Activated CD8-positive, alpha-beta memory T cell treated with anti-CD3 and anti-CD28 coated beads, Interleukin-2, amount 50 U/mL, for 24 hours (primary cell): ENCODE results near the gene MYOG.

ENCODE experiments used
- DNase-seq: peaks from one replicate; pipeline ENCODE4 v3.0.0-alpha.2; 2020; ENCODE audit errors: extremely low read depth

Gene MYOG

DNA sequence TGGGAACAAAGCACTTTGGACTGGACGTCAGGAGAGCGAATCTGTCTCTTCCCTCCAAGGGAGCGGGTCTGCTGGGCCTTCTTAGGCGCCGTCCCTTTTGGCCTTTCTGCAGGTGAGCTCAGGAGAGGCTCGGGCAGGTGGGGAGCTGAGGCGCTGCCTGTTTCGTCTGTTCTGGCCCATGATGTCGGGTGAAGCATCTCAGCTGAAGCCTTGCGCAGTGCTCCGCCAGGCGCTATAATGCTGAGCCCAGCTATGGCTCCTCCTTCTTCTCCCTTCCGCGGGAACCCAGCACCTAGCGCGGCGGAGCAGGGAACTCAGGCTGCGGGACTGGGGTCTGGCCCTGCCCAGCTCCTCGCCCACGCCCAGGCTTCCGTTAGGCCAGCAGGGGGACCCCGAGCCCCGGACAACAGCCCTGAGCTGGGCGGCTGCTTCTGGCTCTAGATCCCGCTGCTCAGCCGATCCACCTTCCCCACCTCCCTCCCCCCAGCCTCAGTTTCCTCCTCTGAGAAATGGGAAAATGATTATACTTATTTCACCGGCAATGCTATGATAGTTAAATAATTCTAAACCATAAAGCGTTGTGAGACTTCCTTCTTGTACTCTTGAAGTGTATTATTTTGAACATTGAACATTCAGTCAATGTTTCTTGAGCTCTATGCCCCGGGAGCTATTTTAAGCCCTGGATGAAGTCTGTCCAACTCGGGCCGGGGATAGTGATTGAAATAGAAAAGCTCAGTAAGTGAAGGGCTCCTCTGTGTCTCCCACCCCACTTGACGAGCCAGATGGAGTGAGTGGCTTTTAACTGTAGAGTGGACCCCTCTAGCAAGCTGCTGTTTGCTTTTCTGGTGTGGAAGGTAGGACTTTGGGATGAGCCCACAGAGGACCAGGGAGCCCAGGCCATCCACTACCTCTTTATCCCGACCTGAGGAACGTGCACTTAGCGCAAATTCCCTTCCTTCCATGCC is 32.1 kb upstream of the MYOG start:
- DNase-seq: no peak

DNA sequence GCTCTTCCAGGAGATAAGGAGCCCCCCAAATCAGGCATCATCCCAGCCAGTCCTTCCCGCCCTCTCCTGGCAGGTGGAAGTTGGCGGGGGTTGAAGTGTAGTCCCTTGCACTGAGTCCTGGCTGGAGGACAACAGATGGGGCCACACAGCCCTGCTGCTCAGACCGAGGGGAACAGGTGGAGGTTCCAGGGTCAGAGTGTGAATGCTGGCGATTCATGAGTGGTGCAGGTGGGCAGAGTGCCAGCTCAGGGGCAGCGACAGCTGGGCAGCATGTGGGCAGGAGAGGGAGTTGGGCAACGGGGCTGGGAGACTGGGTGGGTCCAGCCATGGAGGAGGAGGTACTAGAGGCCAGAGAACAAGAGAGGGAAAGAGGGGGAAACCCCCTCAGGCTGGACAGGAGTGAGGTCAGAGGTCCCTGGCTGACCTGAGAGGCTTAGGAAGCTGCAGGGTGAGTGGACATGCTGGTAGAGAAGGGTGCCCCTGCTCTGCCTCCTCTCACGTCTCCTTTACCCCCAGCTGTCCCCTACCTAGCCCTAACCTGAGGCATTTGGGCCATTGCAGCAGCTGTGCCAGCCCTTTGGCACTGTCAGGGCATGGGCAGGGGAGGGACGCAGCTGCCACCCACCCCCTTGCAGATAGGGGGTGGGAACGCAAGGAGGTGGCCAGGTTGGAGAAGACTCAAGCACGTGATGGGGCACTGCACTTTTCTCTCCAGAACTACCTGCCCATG is 30.4 kb upstream of the MYOG start:
- no peak for DNase-seq

DNA sequence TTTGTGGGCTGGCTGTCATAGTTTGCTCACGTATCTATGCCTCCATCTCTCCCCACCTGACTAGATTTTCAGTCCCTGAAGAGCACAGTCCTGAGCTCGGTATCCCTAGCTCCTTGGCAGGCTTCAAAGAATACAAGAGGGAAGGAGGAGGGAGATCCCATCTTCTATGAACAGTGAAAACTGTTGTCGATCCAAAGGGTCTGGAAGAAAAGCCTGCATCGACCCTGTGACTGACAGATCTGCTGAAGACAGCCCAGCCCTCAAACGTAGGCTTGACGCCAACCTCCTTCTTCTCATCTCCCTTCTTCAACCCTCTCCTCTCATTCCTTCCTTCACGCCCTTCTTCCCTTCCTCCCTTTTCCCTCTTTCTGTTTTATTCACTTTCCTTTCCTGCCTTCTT is 28.4 kb upstream of the MYOG start:
- DNase-seq: no peak

DNA sequence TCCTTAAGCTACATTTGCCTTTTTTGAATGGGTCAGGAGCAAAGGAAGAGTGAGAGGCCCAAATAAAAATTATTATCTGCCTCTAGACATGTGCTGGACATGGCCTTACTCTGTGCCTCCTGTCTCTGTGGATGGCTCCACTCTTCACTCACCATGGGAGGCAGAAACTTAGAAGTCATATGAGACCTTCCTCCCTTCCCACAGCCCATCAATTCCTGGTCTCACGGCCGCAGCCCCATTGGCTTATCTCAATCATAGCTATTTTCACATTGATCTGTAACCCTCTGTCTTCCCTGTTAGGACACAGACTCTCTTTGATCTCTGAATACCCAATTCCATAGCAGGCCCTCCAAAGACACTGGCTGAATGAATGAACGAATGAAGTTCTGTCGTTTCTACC is 27.5 kb upstream of the MYOG start:
- no peak for DNase-seq

DNA sequence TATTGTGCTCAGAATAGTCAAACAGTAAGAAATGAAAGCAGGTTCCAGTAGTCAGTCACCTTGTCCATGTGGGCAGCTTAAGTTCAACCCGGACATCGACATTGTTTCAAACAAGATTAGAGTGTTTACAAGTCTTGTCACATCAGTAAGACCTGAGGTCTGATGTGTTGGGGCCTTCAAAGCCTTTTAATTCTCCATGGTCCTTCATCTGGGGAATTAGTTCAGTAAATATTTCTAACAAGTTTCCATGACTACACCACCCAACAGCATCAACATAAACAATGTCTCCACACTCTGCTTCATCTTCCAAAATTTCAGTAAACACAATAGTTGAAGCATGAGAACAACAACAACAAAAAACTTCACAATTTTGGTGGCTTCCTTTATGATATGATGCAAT is 26.7 kb upstream of the MYOG start:
- no peak for DNase-seq

DNA sequence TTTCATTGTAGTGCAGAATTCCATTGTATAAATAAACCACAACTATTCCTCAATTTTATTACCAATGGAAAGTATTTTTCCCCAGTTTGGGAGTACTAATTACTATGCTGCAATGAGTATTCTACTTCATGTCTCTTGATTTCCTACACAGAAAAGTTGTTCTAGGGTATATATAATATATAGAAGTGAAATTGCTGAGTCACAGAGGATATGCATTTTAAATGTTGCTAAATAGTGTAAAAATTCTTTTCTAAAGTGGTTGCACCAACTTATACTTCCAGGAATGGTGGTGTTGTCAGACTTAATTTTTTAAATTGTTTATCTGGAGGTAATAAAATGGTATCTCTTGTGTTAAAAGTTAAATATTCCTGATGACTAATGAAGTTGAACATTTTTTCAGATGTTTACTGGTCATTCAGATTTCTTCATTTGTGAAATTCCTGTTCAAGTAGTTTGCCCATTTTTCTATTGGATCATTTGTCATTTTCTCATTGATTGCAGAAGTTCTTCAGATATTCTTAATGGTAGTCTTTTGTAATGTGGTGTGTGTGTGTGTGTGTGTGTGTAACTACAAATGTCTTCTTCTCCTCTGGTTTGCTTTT is 19.1 kb upstream of the MYOG start:
- DNase-seq: no peak

DNA sequence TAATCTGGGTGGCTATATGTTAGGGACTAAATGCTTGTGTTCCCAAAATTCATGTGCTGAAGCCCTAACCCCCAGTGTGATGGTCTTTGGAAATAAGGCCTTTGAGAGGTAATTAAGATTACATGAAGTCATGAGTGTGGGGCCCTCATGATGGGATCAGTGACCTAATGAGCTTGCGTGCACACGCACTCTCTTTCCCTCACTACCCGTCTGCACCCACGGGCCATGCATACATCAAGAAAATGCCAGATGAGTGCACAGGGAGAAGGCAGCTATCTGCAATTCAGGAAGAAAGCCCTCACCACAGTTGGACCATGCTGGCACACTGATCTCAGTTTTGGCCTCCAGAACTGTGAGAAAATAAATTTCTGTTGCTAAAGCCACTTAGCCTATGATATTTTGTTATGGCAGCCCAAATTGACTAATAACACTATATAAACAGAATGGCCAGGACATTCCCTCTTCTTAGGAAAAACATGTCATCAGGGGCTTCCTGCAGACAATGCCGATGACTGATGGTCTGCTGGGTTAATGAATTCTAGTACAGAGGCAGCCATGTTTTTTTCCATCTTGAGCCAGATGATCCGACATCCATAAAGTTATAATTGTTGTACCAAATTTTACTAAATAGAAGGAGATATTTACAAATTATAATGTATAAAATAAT is 18.1 kb upstream of the MYOG start:
- DNase-seq: no peak

DNA sequence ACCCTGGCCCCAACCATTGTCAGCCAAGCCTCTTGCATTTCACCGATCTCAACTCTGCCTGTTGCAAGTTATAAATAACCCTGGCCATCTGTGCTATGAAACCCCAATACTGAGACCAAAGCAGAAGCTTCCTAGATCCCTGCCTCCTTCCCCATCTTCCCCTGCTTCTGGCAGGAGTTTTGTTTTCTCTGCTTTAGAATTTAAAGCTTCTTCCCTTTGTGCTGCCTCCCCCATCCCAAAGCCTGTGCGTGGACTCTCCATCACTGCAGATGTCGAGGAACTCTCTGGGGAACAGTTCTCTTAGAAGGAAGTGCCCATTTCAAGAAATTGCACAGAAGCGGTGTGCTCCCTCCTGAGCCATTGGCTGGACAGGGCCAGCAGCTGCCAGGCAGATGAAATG is 17.4 kb upstream of the MYOG start:
- DNase-seq: no peak

DNA sequence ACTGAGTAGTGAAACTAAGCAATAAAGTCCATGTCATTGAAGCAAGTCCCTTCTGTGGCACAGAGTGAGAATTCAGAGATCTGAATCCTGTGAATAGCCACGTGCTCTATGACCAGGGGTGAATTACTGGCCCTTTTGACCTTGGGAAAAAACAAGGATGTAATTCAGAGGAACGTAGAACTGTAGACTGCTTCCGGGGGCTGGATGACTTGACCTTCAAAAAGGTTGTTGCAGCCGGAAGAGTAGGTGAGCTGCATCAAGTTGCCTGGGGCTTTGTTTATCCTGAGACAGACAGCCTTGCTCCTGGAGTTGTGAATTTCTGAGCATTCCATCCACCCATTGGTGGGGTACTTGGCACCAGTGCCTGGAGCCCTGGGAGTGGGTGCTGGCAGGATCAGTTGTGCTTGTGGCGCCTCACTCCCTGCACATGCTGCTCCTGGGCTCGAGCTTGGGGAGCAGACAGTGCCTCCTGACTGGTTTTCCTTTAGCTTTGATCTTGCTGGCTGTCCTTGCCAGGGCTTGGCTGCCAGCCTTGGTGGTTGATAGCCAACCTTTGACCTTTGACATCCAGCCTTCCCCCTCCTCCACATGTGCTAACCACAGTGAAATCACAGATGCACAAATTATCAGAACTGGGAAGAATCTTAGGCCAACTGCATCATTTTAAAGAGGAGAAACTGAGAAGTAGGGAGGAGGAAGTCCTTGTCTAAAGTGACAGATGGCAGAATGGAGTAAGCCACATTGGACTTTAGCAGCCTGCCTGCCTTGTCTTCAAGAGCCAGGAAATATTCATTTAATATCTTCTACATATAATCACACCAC is 16.2 kb upstream of the MYOG start:
- no peak for DNase-seq

DNA sequence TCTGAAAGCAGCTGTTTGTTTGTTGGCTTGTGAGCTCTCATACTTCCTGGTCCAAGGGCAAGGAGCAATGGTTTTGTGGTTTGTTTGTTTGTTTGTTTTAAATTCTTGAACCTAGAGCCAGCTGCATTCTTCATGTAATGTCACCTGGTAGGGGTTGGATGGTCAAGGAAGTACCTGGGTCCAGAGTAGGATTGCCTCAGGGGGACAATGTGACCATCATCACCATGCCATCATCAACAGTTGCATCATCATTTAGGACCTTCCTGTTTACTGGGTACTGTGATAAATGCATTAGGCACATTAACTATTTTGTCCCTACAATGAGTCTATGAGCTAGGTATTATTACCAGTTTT is 14.7 kb upstream of the MYOG start:
- DNase-seq: no peak

DNA sequence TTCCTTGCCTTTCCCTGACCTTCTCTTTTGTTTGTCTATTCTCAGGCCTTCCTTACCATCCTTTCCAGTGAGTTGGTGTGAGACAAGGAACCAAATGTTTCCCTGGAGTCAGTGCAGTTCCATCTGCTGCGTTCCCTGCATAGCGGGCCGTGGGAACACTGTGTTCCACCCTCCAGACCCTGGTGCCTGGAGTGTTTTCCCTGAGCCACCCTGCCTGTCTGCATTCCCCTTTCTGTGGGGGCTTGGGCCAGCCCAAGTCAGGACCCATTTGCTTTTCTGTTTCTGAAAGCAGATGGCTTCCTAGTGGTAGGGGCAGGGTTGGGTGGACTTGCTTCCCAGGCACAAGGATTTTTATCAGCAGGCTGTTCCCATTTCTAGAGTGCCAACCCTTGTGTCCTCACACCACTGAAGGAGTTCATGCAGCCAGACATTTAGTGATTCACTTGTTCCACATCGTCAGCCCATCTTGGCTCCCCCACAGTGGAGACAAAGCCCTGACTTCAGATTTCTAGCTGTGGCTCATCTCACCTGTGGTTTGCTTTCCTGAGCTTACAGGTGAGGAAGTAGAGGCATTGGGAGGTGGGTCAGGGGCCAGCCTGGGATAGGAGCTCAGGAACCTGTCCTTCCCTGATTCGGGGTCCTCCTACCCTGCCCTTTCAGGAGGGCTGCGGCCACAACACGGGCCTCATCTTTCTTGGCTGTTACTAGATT is 14.1 kb upstream of the MYOG start:
- no peak for DNase-seq

DNA sequence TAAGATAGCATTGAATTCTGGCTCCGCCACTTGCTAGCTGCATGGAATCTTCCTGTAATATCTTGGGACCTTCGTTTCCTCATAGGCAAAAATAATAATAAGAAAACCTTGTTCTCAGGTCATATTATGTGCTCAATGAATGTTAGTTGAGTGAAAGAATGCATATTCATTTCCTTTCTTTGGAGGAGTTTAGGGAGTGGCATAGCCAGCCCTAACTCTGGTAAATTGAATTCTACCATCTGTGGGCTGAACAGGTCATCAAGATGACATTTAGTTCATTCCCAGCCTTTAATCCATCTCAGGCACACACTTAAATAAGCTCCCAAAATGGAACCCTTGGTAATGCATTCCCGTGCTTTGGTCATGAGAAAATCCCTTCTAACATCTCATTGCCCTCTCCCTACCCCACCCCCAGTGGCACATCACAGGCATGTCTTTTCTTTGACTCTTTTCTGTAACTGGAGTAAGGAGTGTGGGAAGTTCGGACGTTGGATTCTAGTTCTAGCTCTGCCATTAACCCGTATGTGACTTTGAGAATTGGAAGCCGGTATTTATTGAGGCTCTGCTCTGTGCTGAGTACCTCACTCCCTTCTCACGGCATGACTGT is 13.2 kb upstream of the MYOG start:
- DNase-seq: no peak

DNA sequence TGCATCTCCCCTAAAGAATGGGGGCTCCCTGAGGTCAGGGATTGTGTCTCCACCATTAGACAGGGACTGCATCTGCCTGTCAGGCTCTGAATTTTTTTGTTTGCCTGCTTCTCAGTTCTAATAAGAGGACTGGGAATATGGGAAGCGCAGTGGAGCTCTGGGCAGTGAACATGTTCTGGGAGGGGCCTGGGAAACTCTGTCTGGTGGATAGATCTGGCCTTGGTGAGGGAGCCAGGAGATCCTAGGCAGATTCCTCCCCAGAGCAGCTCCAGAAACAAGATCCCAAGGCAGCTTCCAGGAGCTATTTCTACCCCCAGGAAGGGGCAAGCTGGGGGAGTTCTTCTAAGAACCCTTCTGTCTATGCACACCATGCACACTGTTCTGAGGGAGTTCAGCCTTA is 12.6 kb upstream of the MYOG start:
- DNase-seq: no peak

DNA sequence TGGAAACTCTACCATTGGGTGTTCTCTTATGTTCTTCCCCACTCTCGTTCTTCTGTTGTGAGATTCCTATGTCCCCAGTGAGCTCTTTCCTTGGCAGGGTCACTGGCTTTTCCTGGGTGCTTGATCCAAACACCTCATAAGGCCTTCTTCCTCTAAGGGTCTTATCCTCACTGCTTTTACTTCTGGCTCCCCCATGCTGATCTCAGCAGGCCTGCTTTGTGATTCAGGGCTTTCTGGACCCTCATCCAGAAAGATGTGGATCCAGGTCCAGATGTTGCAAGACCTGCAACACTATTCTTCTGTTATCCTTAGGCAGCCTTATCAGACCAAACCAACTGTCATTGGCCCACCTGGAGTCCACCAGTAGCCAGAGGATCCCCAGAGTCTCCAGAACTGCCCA is 11.2 kb upstream of the MYOG start:
- DNase-seq: no peak

DNA sequence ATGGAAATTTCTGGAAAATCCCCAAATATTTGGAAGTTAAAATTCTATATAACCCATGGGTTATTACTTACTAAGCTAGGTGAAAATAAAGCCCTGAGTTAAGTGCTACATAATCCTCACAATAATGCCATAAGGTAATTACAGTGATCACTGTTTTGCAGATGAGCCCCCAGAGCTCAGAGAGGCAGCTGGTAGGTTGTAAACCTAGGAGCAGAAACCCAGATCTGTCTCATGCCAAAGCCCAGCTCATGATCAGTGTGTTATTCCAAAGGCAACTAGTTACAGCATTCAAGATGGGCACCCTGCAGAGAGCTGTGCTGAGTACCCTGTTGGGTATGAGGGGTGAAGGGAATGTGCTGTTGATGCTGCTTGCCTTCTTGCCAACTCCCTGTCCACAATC is 10.8 kb upstream of the MYOG start:
- no peak for DNase-seq

DNA sequence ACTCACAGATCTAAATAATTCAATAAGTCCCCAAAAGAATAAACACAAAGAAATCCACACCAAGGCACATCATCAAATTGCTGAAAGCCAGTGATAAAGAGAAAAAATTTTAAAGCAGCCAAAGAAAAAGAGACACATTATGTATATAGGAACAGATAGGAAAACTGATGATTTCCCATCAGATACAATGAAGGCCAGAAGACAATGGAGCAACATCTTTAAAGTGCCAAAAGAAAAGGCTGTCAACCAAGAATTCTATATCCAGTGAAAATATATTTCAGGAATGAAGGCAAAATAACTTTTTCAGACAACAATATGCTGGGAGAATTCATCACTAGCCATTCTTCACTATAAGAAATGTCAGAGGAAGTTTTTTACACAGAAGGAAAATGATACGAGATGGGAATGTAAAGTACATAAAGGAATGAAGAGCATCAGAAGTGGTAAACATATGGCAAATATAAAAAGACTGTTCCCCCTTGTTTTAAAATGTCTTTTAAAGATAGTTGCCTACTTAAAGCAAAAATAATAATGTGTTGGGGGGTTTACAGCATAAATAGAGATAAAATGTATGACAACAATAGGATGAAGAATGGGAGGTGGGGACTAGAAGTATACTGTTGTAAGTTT is 9.4 kb upstream of the MYOG start:
- no peak for DNase-seq

DNA sequence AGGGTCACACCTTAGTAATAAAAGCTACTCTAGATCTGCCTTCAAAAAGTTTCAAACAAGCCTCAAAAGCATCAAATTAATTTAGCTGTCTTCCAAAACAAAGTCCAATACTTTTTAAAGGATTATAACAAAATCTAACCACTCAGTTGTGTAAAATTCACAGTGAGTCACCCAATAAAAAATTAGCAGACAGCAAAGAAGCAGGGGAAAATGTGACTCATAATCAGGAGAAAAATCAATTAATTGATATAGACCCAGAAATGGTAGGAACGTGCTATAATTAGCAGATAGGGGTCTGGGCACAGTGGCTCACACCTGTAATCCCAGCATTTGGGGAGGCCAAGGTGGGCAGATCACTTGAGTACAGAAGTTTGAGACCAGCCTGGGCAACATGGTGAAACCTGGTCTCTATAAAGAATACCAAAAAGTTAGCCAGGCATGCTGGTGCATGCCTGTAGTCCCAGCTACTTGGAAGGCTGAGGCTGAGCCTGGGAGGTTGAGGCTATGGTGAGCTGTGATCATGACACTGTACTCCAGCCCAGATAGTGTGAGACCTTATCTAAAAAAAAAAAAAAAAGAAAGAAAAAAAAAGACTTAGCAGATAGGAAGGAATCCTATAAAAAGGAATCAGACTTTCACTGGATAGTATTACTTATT is 8.1 kb upstream of the MYOG start:
- no peak for DNase-seq

DNA sequence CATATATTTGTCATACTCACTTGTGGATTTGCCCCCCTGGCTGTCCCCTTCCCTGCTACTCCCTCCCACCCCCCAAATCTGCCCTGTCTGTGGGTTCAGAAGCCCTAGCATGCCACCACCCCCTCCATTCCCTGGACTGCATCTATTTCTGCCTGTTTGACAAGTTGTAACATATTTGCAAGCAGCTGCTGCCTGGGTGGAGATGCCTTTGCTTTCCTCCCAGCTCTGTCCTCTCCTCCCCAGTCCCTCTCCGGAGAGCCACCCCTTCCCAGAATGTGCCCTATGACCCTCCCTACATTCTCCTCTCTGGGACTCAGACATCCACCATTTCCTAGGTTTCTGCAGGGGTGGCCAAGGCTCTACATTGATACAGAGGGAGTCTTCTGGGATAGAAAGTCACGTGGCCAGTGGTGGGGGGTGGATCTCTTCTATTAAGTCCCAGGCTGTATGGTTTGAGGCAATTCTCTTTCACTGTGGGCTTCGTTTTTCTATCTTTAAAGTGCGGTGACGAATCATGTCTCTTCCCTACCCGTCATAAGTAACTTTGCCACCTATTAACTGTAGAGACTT is 6.0 kb upstream of the MYOG start:
- no peak for DNase-seq

DNA sequence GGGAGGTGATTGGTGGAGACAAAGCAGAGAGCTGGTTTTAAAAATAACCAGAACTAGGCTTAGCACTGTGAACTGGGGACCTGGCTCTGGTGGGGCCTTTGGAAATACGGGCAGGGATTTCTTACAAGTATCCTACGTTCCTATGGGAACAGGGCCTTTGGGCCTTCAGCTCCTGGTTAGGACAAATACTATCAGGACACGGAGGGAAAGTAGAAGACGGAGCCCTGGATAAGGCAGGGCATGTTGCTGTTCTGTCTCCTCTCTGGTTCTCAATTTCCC is 5.3 kb upstream of the MYOG start:
- no peak for DNase-seq
